Breast epithelium (tissue), 4 donors: ENCODE data around the gene MAP3K3. TPM values are rescaled to one million over a fixed set of nuclear protein-coding genes. Genes with fewer than 3 reads are reported as not detected.

ENCODE experiments used
- DNase-seq, 2 donors: peaks; one replicate each; pipeline ENCODE4 v3.0.0-alpha.2; 2019; ENCODE audit warnings: low spot score in 2 of 2
- H3K27ac ChIP-seq, 2 donors: fragments of 200-600 bp; sonication (generic) in 1 of 2; one replicate each; pipeline ENCODE4 v1.5.1; 2016 to 2019; ENCODE audit warnings: mild to moderate bottlenecking in 1 of 2
- H3K27me3 ChIP-seq, 2 donors: fragments of 200-600 bp; sonication (generic) in 1 of 2; one replicate each; pipeline versions ENCODE4 v1.5.1 to v1.6.0; 2017 to 2019; ENCODE audit warnings: control low read depth in 1 of 2, mild to moderate bottlenecking in 1 of 2
- H3K36me3 ChIP-seq: fragments of 200-600 bp; one replicate; pipeline ENCODE4 v1.5.1; 2019
- H3K4me1 ChIP-seq, 2 donors: fragments of 200-600 bp; sonication (generic); one replicate each; pipeline ENCODE4 v1.5.1; 2016 to 2019; ENCODE audit warnings: control low read depth in 1 of 2
- H3K4me3 ChIP-seq, 3 donors: fragments of 200-600 bp; sonication (generic); 1 replicate in 2 of 3; 2 replicates in 1 of 3; pipeline ENCODE4 v1.5.1; 2016 to 2019; ENCODE audit warnings: mild to moderate bottlenecking in 3 of 3, moderate library complexity in 2 of 3
- H3K9me3 ChIP-seq, 2 donors: fragments of 200-600 bp; sonication (generic) in 1 of 2; one replicate each; pipeline ENCODE4 v1.5.1; 2016 to 2019; ENCODE audit warnings: control low read depth in 1 of 2
- POLR2A ChIP-seq: fragments of 450-650 bp; IDR thresholded peaks from one replicate; pipeline ENCODE4 v1.6.1; 2016; ENCODE audit warnings: antibody characterized with exemption, mild to moderate bottlenecking, moderate library complexity
- POLR2AphosphoS5 ChIP-seq, 3 donors: sonication (generic); formaldehyde crosslinking; IDR thresholded peaks; one replicate each; pipeline ENCODE4 v1.6.1; 2017; ENCODE audit warnings: antibody characterized with exemption in 3 of 3
- intact Hi-C: fragments of 100-400 bp; cut with DNase I; formaldehyde crosslinking; loops from one replicate; pipeline ENCODE4 v1.15.1; 2023; ENCODE audit warnings: low total_unique reads
- total RNA-seq, 3 donors: library from RNA; depleted of rRNA; stranded (reverse); fragments of >200 nt; gene quantifications; one replicate each; pipeline ENCODE4 v1.1.0, GENCODE V29; 2016
- TF ChIP-seq, protein P1 (sequence below), 3 donors: fragments of 450-650 bp; IDR thresholded peaks; one replicate each; pipeline ENCODE4 v1.5.1; 2016 to 2017; ENCODE audit warnings: antibody characterized with exemption in 3 of 3, mild to moderate bottlenecking in 3 of 3, moderate library complexity in 3 of 3

Gene MAP3K3
- total RNA-seq, 3 donors from 2014 or later, result 44.9 to 60.0 (median 47.9) TPM

DNA sequence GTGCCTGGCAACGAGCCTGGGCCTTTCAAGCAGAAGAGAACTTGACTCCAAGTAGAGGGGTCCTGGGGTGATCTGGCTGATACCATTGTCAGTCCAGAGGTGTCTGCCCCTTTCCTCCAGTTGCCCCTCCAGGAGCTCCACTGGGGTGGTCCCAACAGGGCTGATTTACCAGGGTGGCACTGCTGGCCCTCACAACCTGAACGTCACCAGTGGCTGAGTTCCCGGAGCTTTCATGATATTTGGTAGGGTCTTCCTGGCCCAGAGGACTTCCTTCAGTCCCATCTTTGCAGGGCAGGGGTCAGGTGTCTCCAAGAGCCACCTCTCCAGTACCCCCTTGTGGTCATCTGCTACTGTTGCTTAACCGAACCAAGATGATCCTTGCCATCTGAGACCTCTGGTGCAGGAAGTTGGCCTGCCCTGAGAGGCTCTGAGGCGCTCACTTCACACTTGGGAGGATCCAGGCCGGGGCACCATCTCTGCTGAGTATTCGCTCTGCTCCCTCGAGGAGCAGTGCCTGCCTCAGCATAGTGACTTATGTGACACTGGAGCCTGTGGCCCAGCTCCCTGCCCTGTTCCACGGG lies 74.3 kb downstream of the MAP3K3 start:
- no peak for DNase-seq
- Histone ChIP-seq H3K9me3 (no peaks in the 10 kb centered on the region), H3K27ac (peak overlapping the region; percentile 52), H3K4me3 (no peak overlapping the region), H3K27me3 (no peaks in the 10 kb centered on the region), H3K4me1 (peaks cover 0 to 8% of the 10 kb centered on the region in 2 donors), H3K36me3 (peaks cover 9% of the 10 kb centered on the region)
- TF ChIP-seq, protein P1, sequence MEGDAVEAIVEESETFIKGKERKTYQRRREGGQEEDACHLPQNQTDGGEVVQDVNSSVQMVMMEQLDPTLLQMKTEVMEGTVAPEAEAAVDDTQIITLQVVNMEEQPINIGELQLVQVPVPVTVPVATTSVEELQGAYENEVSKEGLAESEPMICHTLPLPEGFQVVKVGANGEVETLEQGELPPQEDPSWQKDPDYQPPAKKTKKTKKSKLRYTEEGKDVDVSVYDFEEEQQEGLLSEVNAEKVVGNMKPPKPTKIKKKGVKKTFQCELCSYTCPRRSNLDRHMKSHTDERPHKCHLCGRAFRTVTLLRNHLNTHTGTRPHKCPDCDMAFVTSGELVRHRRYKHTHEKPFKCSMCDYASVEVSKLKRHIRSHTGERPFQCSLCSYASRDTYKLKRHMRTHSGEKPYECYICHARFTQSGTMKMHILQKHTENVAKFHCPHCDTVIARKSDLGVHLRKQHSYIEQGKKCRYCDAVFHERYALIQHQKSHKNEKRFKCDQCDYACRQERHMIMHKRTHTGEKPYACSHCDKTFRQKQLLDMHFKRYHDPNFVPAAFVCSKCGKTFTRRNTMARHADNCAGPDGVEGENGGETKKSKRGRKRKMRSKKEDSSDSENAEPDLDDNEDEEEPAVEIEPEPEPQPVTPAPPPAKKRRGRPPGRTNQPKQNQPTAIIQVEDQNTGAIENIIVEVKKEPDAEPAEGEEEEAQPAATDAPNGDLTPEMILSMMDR (IDR thresholded peaks at IDR 0.05), result peak in 1 of 3 donors; percentile 25
- TF ChIP-seq POLR2A (no peak), POLR2AphosphoS5 (IDR thresholded peaks at IDR 0.05) (no peak)
- intact Hi-C loops, result loop anchor here (5.0 kb wide), 1 partner anchor 141 kb away; no protein-coding TSS in a partner anchor

DNA sequence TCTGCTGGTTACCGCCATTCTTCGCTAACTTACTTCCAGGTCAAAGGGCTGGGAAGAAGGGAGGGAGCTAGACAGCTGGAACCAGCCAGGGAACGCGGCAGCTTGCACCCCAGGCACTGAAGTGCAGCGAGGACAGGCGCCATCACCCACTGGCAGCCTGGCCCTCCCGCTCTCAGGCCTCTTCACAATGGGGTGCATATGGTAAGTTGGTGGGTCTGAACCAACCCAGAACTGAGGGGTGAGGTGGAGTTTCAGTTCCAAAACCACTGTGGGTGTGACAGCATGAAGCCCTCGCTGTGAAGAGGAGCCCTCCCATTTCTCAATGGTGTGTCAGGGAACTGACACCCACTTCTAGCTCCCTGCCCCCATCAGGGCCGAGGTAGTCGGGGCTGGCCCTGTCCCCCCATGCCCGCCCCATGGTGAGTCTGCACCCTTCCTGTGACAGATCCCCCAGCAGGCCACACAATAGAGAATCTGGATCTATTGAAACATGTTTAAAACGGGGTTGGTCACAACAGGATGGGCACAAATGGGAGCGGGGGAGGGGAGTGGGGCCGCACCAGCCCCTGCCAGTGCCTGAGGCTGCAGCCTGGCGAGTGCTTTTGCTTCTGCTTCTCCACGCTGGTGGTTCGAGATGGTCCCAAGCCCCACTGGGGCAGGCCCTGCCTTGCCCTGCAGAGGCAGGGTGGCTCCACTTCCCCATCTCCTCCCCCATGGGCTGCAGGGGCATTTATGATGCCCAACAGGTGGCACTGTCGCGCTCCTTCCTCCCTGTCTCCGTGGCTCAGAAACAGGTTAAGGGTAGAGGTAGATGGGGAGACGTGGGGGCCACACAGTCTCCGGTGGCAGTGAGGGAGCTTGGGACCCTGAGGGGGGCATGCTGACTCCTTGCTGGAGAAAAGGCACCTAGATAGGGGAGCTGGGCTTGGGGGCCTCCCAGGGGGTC lies 75.4 kb downstream of the MAP3K3 start:
- Histone ChIP-seq H3K4me1 (peaks cover 0 to 8% of the 10 kb centered on the region in 2 donors), H3K4me3 (peak overlapping the region in 2 of 3 donors; percentile 54 to 68), H3K27me3 (no peaks in the 10 kb centered on the region), H3K27ac (peak overlapping the region; percentile 52), H3K36me3 (peaks cover under 1% of the 10 kb centered on the region), H3K9me3 (no peaks in the 10 kb centered on the region)
- TF ChIP-seq, protein P1 (IDR thresholded peaks at IDR 0.05), result peak in 2 of 3 donors; percentile 23 to 44
- no peak for TF ChIP-seq POLR2AphosphoS5 (IDR thresholded peaks at IDR 0.05)
- no peak for DNase-seq
- intact Hi-C loops, result loop anchor here (5.0 kb wide), 1 partner anchor 140 kb away; no protein-coding TSS in a partner anchor

DNA sequence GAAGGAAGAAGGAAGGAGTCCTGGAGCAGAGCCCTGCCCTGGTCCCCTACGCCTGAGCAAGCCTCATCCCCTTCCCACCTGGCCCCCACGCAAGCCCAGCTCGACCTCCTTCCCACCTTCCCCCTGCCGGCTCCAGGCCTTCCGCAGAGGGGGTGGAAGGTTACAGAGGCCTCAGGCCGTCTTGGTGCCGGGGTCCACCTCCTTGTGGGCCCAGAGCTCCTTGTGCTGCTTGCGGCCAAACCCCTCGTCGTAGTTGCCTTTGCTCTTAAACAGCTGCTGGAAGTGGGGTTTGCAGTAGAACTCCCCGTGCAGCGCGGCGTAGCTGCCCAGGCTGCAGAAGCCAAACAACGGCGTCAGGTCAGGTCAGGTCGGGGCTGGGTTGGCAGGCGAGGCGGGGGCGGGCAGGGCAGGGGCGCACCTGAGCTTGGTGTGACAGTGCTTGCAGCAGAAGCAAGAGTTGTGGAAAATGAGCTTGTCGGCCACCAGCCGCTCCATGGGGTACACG lies 76.2 kb downstream of the MAP3K3 start:
- no peaks in the 10 kb centered on the region for H3K9me3 ChIP-seq
- intact Hi-C loops, result loop anchor here (5.0 kb wide), 1 partner anchor 139 kb away; no protein-coding TSS in a partner anchor
- H3K36me3 ChIP-seq, result no peaks in the 10 kb centered on the region
- H3K4me3 ChIP-seq, result peak overlapping the region; percentile 54 to 69 (median 68)
- peak overlapping the region; percentile 52 for H3K27ac ChIP-seq
- no peaks in the 10 kb centered on the region for H3K27me3 ChIP-seq
- peaks cover 0 to 8% of the 10 kb centered on the region in 2 donors for H3K4me1 ChIP-seq
- no peak for DNase-seq
- TF ChIP-seq POLR2A, result no peak
- TF ChIP-seq, protein P1 (IDR thresholded peaks at IDR 0.05), result no peak
- TF ChIP-seq POLR2AphosphoS5 (IDR thresholded peaks at IDR 0.05), result no peak

DNA sequence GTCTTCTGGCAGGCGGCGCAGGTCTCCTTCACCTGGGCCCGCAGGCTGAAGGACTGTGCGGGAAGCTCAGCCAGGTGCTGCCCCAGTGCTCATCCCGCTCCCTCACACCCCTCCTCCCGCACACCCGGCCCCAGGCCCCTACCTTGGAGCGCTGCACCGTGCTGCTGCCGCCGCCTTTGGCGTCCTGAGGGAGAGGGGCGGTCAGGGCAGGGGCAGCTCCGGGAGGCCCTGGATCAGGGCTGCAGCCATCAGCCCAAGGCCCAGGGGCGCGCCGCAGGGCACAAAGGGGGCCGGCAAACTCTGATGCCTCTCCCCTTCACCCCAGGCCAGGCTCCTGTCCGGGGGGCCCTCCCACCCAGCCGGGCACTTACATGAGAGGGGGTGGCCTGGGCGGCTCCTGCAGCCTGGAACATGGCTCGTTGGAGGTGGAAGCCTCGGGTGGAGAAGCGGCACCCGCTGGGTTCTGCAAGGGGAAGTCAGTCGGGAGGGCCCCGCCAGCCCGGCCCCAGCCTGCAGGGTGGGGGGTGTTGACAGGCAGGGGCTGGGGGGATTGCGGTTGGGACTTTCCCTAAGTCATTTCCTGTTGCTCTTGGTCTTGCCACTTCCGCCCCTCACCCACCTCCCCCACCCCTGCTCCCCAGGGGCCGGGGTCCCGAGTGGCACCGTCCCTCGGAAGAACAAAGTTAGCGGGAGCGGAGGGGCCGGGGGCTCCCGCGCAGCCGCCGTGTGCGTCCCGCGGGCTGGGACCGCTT lies 76.8 kb downstream of the MAP3K3 start:
- H3K4me3 ChIP-seq, result peak overlapping the region; percentile 54 to 69 (median 68)
- intact Hi-C loops, result loop anchor here (1.0 to 5.0 kb wide), 2 partner anchors 18 to 138 kb away; no protein-coding TSS in a partner anchor
- H3K36me3 ChIP-seq, result no peaks in the 10 kb centered on the region
- no peaks in the 10 kb centered on the region for H3K27me3 ChIP-seq
- H3K9me3 ChIP-seq, result no peaks in the 10 kb centered on the region
- peaks cover 0 to 8% of the 10 kb centered on the region in 2 donors for H3K4me1 ChIP-seq
- no peak for DNase-seq
- TF ChIP-seq POLR2A, result no peak
- TF ChIP-seq POLR2AphosphoS5 (IDR thresholded peaks at IDR 0.05), result no peak
- TF ChIP-seq, protein P1 (IDR thresholded peaks at IDR 0.05), result no peak
- H3K27ac ChIP-seq, result peak overlapping the region; percentile 52 to 65
